Muscle of leg (tissue), 11 donors: ENCODE data around the gene IL7R. TPM values are rescaled to one million over a fixed set of nuclear protein-coding genes. Genes with fewer than 3 reads are reported as not detected.
"Not testable (repeated sequence)": the region's sequence is repeated elsewhere in the genome, so short reads cannot be mapped to it uniquely, and the experiment has no call there.

ENCODE experiments used
- DNase-seq: peaks from one replicate; pipeline ENCODE4 v3.0.0; 2013
- H3K27ac ChIP-seq: one replicate; pipeline ENCODE4 v1.5.1; 2013; ENCODE audit warnings: mild to moderate bottlenecking, low read length, control low read depth
- H3K27me3 ChIP-seq: one replicate; pipeline ENCODE4 v1.6.1; 2013; ENCODE audit warnings: low read length; ENCODE audit not compliant: control insufficient read depth, insufficient read depth
- H3K36me3 ChIP-seq: one replicate; pipeline ENCODE4 v1.6.1; 2013; ENCODE audit warnings: low read length; ENCODE audit not compliant: control insufficient read depth, insufficient read depth
- H3K4me1 ChIP-seq: one replicate; pipeline ENCODE4 v1.6.1; 2013; ENCODE audit warnings: low read length; ENCODE audit not compliant: control insufficient read depth, insufficient read depth
- H3K4me3 ChIP-seq: one replicate; pipeline ENCODE4 v1.5.1; 2013; ENCODE audit warnings: low read length, control low read depth
- H3K9me3 ChIP-seq: replicated peaks from 2 replicates; pipeline ENCODE4 v1.6.1; 2013; ENCODE audit warnings: low read depth, low read length; ENCODE audit not compliant: control insufficient read depth
- WGBS: methylation state at CpG from one replicate; pipeline ENCODE4 v1.1.5; 2013; ENCODE audit warnings: missing lambda C conversion rate; ENCODE audit not compliant: insufficient coverage; 5-methylcytosine and 5-hydroxymethylcytosine counted together
- polyA plus RNA-seq, 8 donors: library from polyadenylated mRNA; unstranded; fragments of 120-200 nt; gene quantifications; one replicate each; pipeline versions ENCODE4 v1.2.1 to v1.2.3, GENCODE V29; 2013; ENCODE audit warnings: inconsistent platforms in 1 of 8, low replicate concordance in 1 of 8; ENCODE audit not compliant: insufficient read length in 8 of 8, insufficient read depth in 1 of 8
- total RNA-seq: library from RNA; stranded (reverse); fragments of 120-200 nt; gene quantifications from one replicate; pipeline ENCODE4 v1.2.4, GENCODE V29; 2013

Gene IL7R
- total and polyA plus RNA-seq, 9 donors = 0.22 to 2.4 (median 1.7) TPM

- H3K27me3 ChIP-seq = no peaks in the 10 kb centered on the region
- H3K36me3 ChIP-seq = no peaks in the 10 kb centered on the region
- no peak for DNase-seq
- no peak overlapping the region for H3K27ac ChIP-seq
- no peak overlapping the region for H3K4me3 ChIP-seq
- H3K4me1 ChIP-seq = no peaks in the 10 kb centered on the region
- no peaks in the 10 kb centered on the region for H3K9me3 ChIP-seq
Measured at GRCh38 chr5:35884773-35885172, 28.1 kb downstream of the IL7R start.

- no peak overlapping the region for H3K4me3 ChIP-seq
- no peaks in the 10 kb centered on the region for H3K9me3 ChIP-seq
- H3K4me1 ChIP-seq = no peaks in the 10 kb centered on the region
- H3K27ac ChIP-seq = no peak overlapping the region
- no peaks in the 10 kb centered on the region for H3K36me3 ChIP-seq
- no CpG with 5 or more reads among the region's 3 CpGs for WGBS
- no peaks in the 10 kb centered on the region for H3K27me3 ChIP-seq
- DNase-seq = no peak
Measured at GRCh38 chr5:35886381-35886780, 29.7 kb downstream of the IL7R start.

- no CpG with 5 or more reads among the region's 5 CpGs for WGBS
- Histone ChIP-seq H3K4me3 (no peak overlapping the region), H3K4me1 (no peaks in the 10 kb centered on the region), H3K9me3 (no peaks in the 10 kb centered on the region), H3K27ac (no peak overlapping the region), H3K27me3 (no peaks in the 10 kb centered on the region), H3K36me3 (no peaks in the 10 kb centered on the region)
- DNase-seq = no peak
Measured at GRCh38 chr5:35887321-35888100, 30.8 kb downstream of the IL7R start.

- no peaks in the 10 kb centered on the region for H3K27me3 ChIP-seq
- no peaks in the 10 kb centered on the region for H3K9me3 ChIP-seq
- H3K27ac ChIP-seq = no peak overlapping the region
- no peaks in the 10 kb centered on the region for H3K36me3 ChIP-seq
- DNase-seq = no peak
- WGBS = 67% methylated on average over 3 of the region's 5 CpGs
- H3K4me3 ChIP-seq = no peak overlapping the region
- no peaks in the 10 kb centered on the region for H3K4me1 ChIP-seq
Measured at GRCh38 chr5:35890021-35891020, 33.6 kb downstream of the IL7R start.

GRCh38 chr5:35892799-35893198 lies 36.1 kb downstream of the IL7R start:
- WGBS = 92% methylated on average over 12 of the region's 23 CpGs
- H3K36me3 ChIP-seq, H3K9me3 ChIP-seq, H3K27me3 ChIP-seq, DNase-seq, H3K27ac ChIP-seq, H3K4me3 ChIP-seq, H3K4me1 ChIP-seq: not testable (repeated sequence)

- DNase-seq = no peak
Measured at GRCh38 chr5:35894131-35894530, 37.4 kb downstream of the IL7R start.

GRCh38 chr5:35898952-35899660 lies 42.4 kb downstream of the IL7R start:
- Histone ChIP-seq H3K9me3 (no peaks in the 10 kb centered on the region), H3K27ac (no peak overlapping the region), H3K4me1 (no peaks in the 10 kb centered on the region), H3K4me3 (no peak overlapping the region), H3K27me3 (no peaks in the 10 kb centered on the region), H3K36me3 (no peaks in the 10 kb centered on the region)
- DNase-seq = no peak
- WGBS = 25% methylated on average over 5 of the region's 7 CpGs

More at GRCh38 chr5:35894131-35894530, 37.4 kb downstream of the IL7R start:
- Histone ChIP-seq H3K9me3 (no peaks in the 10 kb centered on the region), H3K27ac (no peak overlapping the region), H3K27me3 (no peaks in the 10 kb centered on the region), H3K4me1 (no peaks in the 10 kb centered on the region), H3K4me3 (no peak overlapping the region), H3K36me3 (no peaks in the 10 kb centered on the region)
- no CpG with 5 or more reads among the region's 5 CpGs for WGBS

GRCh38 chr5:35899800-35900199 lies 43.1 kb downstream of the IL7R start:
- Histone ChIP-seq H3K27ac (no peak overlapping the region), H3K36me3 (no peaks in the 10 kb centered on the region), H3K4me3 (no peak overlapping the region), H3K9me3 (no peaks in the 10 kb centered on the region), H3K4me1 (no peaks in the 10 kb centered on the region), H3K27me3 (no peaks in the 10 kb centered on the region)
- DNase-seq = no peak
- no CpG with 5 or more reads among the region's 3 CpGs for WGBS

- no peaks in the 10 kb centered on the region for H3K9me3 ChIP-seq
- H3K4me3 ChIP-seq = no peak overlapping the region
- WGBS = 60% methylated on average over 1 of the region's 3 CpGs
- no peaks in the 10 kb centered on the region for H3K27me3 ChIP-seq
- H3K27ac ChIP-seq = no peak overlapping the region
- no peaks in the 10 kb centered on the region for H3K36me3 ChIP-seq
- DNase-seq = no peak
- no peaks in the 10 kb centered on the region for H3K4me1 ChIP-seq
Measured at GRCh38 chr5:35900972-35901695, 44.4 kb downstream of the IL7R start.
